GM18508 (cell line): ENCODE measurements around the gene PCBP3.

Experiments
- ATAC-seq: cut with Tn5 transposase; IDR thresholded peaks from one replicate; pipeline ENCODE4 v1.9.1; 2021; ENCODE audit warnings: moderate number of reproducible peaks; ENCODE audit not compliant: insufficient read depth, unreplicated experiment

PCBP3 gene

DNA sequence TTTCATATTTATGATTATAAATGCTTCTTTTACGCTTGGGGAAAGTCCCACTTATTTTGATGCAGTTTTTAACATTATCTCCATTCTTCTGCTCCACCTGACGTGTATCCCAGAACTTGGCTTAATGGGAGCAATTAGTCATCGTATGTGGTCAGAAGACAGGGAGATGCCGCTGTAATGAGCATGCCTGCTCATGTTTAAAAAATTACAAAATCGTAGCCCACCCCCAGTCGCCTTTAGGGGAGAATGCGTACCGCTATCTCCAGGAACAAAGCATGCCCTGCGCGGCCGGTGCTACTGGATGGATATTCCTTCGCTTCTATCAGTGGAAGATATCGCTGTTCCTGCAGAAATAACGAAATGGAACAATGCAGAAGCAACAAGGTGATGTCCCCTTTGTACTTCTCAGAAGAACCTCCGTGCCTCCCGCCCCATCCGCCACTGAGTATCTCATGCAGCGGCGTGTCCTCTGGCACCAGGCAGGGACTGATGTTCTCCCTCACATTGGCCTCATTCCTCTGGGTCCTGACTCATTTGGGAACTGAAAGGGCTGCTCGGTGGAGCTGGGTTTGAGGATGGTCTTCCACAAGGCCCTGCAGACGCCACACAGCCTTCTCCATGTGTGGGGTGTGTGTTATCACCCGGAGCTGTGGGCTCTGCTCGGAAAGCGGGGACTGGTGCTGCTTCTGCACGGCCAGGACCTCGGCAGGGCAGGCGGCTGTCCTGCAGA is 221.7 kb downstream of the PCBP3 start:
- ATAC-seq: no peak

DNA sequence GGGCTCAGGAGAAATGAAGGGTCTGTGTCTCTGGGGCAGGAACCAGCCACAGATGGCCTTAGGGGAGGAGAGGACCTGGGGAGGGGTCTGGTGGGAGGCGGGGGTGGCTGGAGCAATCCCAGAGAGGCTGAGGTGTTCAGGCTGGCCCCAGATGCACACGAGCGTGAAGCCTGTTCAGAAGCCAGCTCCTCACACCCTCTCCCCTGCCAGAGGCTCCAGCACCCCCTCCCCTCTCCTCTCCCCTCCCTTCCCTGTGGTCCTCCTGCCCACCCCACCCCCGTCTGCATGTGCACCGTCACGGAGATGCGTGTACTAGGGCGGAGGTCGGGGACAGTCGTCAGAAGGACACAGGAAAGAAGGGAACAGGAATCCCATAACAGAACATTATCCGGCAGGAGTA is 223.0 kb downstream of the PCBP3 start:
- ATAC-seq: no peak

DNA sequence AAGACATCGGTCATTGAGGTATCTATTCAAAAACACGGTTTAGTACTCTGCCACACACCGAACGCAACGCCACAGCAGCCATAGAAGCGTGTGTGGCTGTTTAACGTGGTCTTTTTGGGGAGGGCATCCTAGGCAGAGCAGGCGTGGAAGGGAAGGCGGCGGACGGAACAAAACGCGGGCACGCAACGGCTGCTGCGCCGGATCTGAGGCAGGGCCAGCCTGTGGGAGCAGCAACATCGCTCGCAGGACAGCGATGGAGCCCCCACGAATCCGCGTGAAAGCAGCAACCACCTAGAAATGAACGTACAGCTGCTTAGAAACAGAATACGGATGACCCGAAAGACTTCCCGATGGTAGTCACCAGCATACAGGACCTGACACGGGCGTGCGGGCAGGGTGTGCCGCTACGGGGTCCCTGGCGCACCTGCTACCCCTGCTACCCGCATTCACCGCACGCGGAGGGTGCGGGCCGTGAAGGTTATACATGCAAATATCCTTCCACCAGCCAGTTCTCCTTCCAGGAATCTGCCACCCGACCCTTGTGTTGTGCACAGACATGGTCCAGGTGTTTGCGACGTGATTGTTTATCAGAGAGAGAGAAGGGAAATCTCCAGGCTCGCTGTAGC is 223.6 kb downstream of the PCBP3 start:
- no peak for ATAC-seq

DNA sequence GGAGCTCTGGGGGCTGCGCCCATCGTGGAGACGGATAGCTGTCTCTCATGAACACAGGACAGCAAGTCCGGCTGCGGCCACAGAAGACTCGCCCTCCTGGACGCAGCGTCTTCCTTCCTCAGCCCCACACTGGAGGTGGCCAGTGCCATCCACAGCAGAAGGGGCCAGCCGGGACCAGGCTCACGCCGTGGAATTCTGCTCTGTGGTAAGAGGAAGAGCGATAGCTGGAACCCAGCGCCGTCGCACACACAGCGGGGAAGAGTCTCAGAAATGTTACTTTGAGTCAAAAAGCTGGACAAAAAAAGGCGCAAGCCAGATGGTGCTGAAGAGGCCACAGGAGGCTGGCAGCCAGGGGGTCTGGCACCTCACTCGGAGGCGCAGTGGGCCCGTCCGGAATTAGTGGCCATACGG is 224.2 kb downstream of the PCBP3 start:
- no peak for ATAC-seq

DNA sequence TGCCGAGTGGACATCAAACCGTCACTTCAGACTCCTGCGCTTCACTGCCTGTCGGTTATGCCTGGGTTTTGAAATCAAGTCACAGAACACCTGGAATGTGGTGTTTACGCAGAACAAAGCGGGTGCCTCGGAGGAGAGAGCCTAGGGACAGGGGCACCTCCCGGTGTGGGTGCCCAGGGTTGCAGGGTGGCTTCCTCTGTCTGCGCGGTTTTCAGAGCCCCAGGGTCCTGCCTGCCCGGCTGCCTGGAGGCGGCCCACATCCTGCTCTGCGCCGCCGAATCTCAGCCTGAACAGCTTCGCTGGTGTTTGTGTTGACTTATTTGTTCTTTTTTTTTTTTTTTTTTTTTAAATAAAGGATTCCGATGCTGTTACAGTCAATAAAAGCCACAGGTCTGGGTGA is 224.6 kb downstream of the PCBP3 start:
- ATAC-seq: no peak

DNA sequence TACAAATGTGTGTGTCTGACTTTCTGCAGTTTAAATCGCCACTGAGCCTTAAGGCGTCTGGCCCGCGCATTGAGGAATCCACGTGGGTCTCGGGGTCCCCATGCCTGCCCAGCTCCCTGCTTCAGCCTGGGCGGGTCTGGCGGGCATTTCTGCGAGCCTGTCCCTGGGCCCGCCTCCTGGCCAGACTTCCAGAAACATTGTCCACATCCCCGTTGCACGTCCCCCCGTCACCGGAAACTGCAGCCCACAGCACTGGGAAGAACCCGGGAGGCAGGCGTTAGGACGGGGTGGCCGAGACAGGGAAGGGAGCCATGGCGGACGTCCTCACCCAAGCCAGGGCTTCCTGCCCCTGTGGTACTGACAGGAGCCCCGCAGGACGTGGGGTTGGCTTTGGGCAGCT is 225.0 kb downstream of the PCBP3 start:
- no peak for ATAC-seq

DNA sequence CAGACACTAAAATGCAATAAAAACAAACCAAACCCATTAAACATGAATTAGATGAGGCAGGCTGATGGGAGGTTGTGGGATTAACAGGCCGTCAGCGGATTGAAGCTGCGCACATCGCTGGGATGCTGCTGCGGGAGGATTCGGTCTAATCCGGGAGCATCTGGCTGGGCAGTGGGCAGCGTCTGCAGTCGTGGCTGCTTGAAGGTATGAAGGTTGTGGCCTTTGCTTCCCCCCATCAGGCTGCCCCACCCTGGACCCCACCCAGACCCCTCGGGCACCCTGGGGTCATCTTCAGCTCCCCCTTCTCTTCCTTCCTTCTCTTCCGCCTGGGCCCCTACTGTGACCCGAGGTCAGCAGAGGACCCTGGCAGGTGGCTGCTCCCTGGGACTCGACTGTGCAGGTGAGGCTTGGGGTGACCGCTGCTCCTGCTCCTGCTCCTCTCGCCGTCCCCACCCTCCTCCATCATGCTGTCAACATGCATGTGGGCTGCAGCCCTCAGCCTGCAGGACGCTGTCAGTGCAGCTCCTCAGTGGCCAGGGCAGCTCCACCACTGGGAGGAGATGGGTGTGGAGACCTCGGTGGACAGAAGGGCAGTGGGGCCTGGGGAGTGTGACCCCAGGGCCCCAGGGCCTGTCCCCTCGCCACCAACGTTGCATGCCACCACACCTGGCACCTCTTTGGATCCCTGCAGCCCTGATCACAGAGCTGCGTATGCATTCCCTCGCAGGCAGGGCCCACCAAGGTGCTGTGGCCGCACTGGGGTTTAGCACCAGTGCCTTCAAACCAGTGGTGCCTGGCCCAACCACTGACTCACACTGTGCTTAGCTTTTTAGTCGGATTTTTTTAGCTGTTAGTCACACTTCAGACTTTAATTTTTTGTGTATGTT is 225.8 kb downstream of the PCBP3 start:
- no peak for ATAC-seq

DNA sequence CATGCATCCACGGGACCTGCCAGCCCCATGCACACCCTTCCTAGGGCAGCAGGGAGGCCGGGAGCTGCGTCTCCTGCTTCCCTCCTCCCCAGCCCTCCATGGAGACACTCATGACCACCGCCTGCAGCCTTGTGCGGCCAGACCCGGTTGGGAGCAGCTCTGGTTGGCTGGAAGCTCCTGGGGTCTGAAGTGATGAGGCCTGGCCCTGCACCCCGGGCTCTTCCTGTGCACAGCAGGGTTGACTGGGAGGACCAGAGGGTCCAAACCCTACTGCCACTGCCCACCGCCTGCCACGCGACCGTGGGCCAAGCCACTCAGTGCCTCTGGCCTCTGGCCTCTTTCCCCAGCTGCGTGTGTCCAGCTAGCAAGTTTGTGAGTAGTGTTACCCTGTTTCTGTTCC is 226.9 kb downstream of the PCBP3 start:
- no peak for ATAC-seq

DNA sequence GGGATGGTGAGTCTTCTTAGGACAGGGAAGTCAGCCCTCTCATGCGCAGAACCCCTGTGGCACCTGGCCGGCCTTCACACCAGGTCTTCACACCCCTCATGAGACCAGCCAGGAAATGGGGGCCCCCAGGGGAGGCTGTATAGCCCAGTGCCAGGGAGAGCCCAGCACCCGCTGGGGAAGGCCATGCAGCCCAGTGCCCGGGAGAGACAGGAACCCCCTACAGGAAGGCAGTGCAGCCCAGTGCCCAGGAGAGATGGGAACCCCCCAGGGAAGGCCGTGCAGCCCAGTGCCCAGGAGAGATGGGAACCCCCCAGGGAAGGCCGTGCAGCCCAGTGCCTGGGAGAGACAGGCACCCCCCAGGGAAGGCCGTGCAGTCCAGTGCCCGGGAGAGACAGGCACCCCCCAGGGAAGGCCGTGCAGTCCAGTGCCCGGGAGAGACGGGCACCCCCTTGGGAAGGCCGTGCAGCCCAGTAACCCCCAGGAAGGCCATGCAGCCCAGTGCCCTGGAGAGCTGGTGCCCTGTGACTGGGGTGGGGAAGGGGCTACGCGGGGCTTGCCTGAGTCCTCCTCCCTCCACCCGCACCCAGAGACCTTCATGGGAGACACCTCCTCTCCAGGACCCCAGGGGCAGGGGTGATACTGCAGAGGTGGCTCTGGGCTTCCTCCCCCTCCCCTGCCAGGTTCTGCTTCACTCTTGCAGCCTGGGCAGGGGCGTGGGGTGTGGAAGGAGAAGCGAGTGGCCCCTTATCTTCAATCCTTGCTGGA is 227.5 kb downstream of the PCBP3 start:
- ATAC-seq: no peak

DNA sequence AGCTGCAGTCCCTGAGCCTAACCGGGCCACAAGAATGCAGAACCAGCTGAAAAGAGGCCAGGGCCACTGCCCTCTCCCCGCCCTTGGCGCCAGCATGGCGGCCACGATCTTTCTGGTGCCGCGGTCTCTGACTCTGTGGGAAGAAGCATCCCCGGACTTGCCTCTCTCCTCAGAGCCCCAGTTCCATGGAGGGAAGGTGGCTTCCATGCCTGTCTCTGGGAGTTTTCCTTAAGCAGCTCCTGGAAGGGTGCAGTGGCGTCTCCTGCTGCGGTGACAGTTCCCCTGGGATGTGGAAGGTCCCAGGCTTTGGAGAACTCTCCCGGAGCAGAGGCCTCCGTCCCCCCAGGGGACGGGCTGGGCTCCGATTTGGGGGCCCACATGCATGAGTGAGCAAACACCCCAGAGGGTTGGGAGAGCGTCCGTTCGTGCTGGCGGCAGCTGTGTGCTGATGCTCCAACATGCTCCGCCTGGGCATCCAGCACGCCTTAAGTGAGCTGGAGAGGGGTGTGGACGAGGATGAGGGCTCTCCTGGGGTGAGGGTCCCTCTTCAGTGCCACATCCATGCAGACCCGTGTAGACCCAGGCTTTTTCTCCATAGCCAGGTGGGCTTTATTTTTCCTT is 228.2 kb downstream of the PCBP3 start:
- ATAC-seq: no peak

DNA sequence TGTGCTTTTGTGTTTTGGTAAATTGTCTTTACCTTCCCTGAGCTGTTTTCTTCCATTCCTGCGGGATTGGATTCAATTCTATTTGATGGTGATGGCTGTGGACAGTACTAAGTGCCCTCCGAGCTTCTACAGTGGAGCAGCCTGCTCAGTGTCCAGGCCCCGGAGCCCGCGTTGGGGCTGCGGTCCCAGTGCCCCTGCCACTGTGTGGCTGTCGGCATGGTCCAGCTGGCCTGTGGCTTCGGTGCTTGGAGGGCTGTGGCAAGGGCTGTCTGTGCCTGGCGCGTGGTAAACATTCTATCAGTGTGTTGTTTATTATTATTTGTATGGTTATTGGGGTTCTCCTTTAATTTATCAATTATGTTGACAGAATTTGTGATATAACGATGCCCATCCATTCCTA is 228.9 kb downstream of the PCBP3 start:
- no peak for ATAC-seq

DNA sequence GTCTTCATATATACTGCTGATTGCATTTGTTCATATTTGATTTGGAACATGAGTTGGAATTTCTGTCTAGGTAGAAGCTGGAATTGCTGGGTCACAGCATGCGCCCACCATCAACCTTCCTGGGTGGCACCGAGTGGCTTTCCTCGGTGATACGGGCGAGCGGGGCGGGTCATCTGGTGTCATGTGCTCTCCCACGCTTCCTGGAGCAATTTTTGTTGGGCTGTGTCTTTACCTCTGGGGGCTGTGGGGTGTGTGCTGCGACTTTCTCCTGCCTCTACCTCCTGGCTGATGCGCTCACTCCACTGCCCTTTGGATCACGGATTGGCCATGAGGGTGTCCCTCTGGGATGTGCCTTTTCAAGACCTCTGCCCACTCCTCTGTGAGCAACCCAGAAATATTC is 229.4 kb downstream of the PCBP3 start:
- ATAC-seq: no peak

DNA sequence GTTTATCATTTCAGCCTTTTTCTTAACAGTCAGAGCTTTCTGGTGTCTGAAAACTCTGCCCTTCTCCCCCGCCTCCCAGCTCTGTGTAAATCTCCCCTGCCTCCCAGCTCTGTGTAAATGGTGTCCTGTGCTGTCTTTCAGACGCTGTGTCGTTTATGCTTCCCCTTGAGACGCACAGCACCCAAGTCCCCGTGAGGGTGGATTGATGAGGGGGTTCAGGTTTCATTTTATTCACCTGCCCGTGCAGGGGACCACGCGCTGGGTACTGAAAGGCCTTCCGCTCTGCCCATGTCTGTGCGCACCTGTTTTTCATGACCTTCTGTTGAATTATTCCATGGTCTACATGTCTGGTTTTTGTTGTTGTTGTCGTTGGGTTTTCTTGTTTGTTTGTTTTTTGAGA is 229.9 kb downstream of the PCBP3 start:
- no peak for ATAC-seq

DNA sequence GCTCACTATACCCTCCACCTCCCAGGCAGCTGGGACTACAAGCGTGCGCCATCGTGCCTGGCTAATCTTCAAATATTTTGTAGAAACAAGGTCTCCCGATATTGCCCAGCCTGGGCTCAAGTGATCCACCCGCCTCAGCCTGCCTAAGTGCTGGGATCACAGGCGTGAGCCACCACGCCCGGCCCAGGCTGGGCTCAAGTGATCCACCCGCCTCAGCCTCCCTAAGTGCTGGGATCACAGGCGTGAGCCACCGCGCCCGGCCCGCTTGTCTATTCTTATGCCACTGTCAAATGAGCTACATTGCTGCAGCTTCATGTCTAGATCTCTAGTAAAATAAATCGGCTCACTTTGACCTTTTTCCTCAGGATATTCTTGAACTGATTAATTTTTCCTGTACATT is 230.3 kb downstream of the PCBP3 start:
- ATAC-seq: no peak

DNA sequence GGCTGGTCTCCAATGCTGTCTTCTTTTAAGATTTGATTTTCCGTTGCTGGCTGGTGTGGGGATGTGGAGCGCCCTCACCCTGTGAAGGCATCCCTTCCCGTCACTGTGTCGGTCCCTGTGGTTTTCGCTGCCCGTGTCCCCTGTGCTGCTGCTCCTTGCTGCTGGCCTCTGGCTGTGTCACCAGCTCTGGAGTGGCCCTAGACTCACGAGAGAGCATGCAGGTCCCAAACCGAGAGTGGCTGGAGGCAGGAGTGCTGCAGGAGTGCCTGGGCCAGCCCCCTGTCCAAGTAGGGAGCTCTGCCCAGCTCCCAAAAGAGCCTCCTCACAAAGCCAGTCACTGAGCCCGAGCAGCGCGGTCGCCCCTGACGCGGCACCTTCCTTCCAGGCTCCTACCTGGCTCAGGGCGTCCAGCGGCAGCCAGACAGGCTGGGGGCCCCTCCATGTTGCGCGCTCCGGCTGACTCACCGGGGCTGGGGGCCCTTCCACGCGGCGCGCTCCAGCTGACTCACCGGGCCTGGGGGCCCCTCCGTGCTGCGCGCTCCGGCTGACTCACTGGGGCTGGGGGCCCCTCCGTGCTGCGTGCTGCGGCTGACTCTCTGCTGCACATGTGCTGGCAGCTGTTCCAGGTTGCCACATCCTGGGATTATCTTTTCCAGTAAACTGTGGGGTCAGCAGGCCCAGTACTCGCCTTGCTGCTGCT is 231.3 kb downstream of the PCBP3 start:
- ATAC-seq: no peak

DNA sequence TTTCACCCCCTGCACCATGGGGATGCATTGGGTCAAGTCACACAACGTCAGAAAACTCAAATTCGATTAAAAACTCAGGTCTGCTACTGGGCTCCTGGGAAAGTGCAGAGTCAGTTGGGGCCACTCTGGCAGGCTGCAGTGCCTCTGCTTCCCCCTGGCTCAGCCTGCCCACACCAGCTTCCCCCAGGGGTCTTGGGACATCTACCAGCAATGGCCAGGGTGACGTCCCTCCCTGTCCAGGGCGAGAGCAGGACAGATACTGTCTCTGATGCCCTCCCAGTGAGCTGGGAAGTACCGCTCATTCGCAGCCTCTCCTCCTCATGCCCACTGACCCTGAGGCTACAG is 231.9 kb downstream of the PCBP3 start:
- no peak for ATAC-seq

DNA sequence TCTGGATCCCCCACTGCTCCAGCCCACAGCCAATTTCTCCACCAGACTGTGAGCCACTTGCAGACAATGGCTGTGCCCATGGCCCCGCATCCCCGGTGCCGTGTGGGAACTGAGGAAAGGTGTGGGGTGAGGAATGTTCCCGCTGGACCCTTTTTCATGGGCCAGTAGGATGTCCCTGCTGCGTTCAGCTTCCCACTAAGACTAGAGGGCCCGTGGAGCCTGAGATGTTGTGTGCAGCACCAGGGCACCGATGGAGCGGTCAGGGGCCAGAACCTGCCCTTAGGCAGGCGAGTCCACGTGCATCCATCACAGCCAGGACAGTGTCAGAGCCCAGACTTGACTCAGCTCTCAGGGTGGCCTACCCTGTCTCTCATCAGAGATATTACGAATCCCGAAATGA is 232.4 kb downstream of the PCBP3 start:
- no peak for ATAC-seq

DNA sequence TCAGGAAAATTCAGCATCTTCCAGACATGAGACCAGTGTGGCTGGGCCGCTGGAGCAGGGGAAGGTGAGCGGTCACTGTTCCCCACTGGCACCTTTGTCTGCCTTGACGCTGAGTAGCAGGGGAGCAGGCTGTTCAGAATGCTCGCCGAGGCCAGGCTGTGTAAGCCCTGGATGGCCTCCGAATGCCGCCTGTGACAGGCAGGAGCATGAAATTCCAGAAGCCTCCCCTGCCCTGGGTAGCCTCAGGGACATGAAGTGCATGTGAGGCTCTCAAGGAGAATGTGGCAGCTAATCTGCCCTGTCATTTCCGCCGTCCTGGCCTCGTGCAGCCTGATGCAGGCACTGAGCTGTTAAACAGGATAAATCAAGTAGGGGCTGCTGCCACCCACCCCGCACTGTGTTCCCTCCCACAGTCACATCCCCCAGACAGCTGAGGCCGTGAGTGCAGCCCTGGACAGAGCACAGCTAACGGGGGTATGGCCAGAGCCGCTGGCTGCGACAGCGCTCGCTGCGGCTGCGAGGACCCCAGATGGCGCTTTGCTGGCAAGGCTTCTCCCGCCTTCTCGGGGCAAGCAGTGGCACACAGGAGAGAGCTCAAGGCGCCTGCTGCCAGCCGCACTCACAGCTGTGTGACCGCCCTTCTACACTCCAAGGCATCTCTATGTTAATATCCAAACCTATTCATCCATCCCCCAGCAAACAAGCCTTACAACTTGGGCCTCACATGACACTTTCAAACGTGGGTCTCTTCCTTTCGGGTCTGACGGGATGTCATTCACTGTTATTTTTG is 233.1 kb downstream of the PCBP3 start:
- ATAC-seq: no peak

DNA sequence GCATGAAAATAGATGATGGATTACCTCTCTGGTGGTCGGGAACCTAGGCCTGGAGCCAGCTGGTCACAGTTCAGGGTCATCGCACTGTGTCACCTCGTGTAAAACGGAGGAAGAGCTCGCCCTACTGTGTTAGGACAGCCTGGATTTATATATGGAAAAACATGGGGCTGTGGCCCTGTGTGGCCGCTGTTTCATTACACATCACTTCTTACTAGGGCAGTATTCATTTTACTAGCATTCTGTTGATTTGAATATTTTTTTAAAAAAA is 233.6 kb downstream of the PCBP3 start:
- no peak for ATAC-seq
